ENCODE results near the gene SPATA6. TPM values are rescaled to one million over a fixed set of nuclear protein-coding genes. Genes with fewer than 3 reads are reported as not detected.

Gene SPATA6
- total and polyA plus RNA-seq, 2 of the 4 experiments (the other 2 are of a cell fraction), result 1.1 to 2.0 TPM

DNA sequence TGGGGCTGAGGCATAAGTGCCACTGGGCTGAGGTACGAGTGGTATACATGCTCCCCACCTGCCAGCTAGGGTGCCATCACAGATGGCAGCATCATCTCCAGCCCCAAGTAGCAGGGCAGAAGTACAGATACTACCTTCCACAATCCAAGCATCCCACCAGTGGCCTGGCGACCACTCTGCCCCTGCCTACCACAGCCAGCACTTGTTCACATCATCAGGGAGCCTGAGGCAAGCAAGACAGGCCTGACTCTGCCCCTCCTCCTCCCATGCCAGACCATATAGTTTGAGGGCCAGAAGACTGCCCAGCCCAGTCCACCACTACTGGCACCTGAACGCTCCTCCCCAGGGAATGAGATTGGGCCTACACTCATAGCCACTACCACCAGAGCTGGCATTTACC is 84.6 kb downstream of the SPATA6 start:
- Histone ChIP-seq H2BK20ac (ENCODE audit: low read depth, low read length) (no peak overlapping the region), H2BK5ac (ENCODE audit: low read depth, low read length, poor library complexity, severe bottlenecking) (no peak overlapping the region), H3K9ac (ENCODE audit: low read depth, low read length) (no peak overlapping the region), H4K20me1 (ENCODE audit: insufficient read depth, low read length) (no peaks in the 10 kb centered on the region), H2AK9ac (replicated peaks; ENCODE audit: low read depth, low read length, poor library complexity) (no peak overlapping the region), H2AK5ac (ENCODE audit: low read depth, low read length) (no peak overlapping the region), H3K4me3 (ENCODE audit: insufficient read depth, low read depth, low read length) (no peak overlapping the region), H3K4ac (ENCODE audit: low read depth, low read length) (no peak overlapping the region), H4K5ac (ENCODE audit: low read depth, low read length) (no peak overlapping the region), H3K36me3 (ENCODE audit: control insufficient read depth, insufficient read depth, low read length) (no peaks in the 10 kb centered on the region), H3K4me1 (ENCODE audit: control insufficient read depth, insufficient read depth, low read length) (no peaks in the 10 kb centered on the region), H4K8ac (ENCODE audit: low read depth in 2 of 2, low read length in 2 of 2) (no peak overlapping the region), H2BK15ac (ENCODE audit: low read depth, low read length) (no peak overlapping the region), H2AFZ (replicated peaks; ENCODE audit: low read length, poor library complexity) (no peak overlapping the region), H2BK120ac (ENCODE audit: low read depth, low read length) (no peak overlapping the region), H3K9me1 (ENCODE audit: insufficient read depth, low read length) (no peaks in the 10 kb centered on the region), H3K9me3 (ENCODE audit: control insufficient read depth, insufficient read depth, low read length) (no peaks in the 10 kb centered on the region), H3K27me3 (ENCODE audit: control insufficient read depth, insufficient read depth, low read length) (no peaks in the 10 kb centered on the region), H3K18ac (ENCODE audit: low read depth, low read length) (no peak overlapping the region), H3K56ac (ENCODE audit: extremely low read depth, insufficient read depth, low read length) (no peak overlapping the region), H3K27ac (ENCODE audit: insufficient read depth, low read length) (no peak overlapping the region), H3K23ac (ENCODE audit: low read depth, low read length) (no peak overlapping the region), H3K14ac (replicated peaks; ENCODE audit: low read depth, low read length) (no peak overlapping the region), H3K79me1 (ENCODE audit: low read depth in 1 of 2, low read length in 2 of 2) (no peaks in the 10 kb centered on the region), H4K91ac (ENCODE audit: insufficient read depth, low read depth, low read length) (no peak overlapping the region), H3K4me2 (ENCODE audit: low read depth, low read length) (no peak overlapping the region)
- no peak for DNase-seq
- in situ Hi-C loops (cut with MboI; ENCODE audit: low sequenced_read_pairs) (no loop called here), dilution Hi-C loops (cut with HindIII; ENCODE audit: low sequenced_read_pairs, unreplicated experiment) (no loop called here), intact Hi-C loops (cut with micrococcal nuclease) (no loop called here)
- no TSS peak for BruUV-seq (replicated peaks)
- ChIA-PET POLR2A (ENCODE audit: unreplicated experiment) (no interaction called here), CTCF (no interaction called here)
- TF ChIP-seq FOS (IDR thresholded peaks at IDR 0.05; ENCODE audit: low read depth, low read length) (no peak), MAZ (IDR thresholded peaks at IDR 0.05; ENCODE audit: borderline replicate concordance, low read depth, low read length) (no peak), MXI1 (IDR thresholded peaks at IDR 0.05; ENCODE audit: borderline replicate concordance, low read depth, low read length) (no peak), CEBPB (IDR thresholded peaks at IDR 0.05; ENCODE audit: low read depth, low read length) (no peak)
- no peak for ATAC-seq (ENCODE audit: low read depth)
- WGBS, 2 experiments (ENCODE audit: extremely low coverage in 2 of 2, insufficient read length in 1 of 2), result 90% methylated on average over 2 of the region's 3 CpGs; no CpG with 5 or more reads in 1 of the 2 experiments
